CD14-positive monocyte (primary cell): ENCODE results near the gene HERC4. TPM values are rescaled to one million over a fixed set of nuclear protein-coding genes. Genes with fewer than 3 reads are reported as not detected.

Experiments used
- DNase-seq, 3 donors: peaks; one replicate each; pipeline ENCODE4 v3.0.0-alpha.2; 2011 to 2022
- H2AFZ ChIP-seq: 2 replicates; pipeline ENCODE4 v1.6.0; 2012; ENCODE audit warnings: mild to moderate bottlenecking, low read depth, low read length, inconsistent platforms; ENCODE audit not compliant: insufficient read depth, poor library complexity, severe bottlenecking
- H3K27ac ChIP-seq, 2 donors: 1 replicate in 1 of 2; 2 replicates in 1 of 2; pipeline ENCODE4 v1.5.1; 2012 to 2013; ENCODE audit warnings: low read length in 2 of 2, control low read depth in 1 of 2, inconsistent platforms in 1 of 2, low read depth in 1 of 2, mild to moderate bottlenecking in 1 of 2
- H3K27me3 ChIP-seq, 2 donors: one replicate each; pipeline versions ENCODE4 v1.6.0 to v1.6.1; 2011 to 2013; ENCODE audit warnings: low read length in 2 of 2; ENCODE audit not compliant: control insufficient read depth in 2 of 2, insufficient read depth in 2 of 2
- H3K36me3 ChIP-seq, 2 donors: replicated peaks in 1 of 2; 1 replicate in 1 of 2; 2 replicates in 1 of 2; pipeline versions ENCODE4 v1.5.1 to v1.6.1; 2012 to 2013; ENCODE audit warnings: low read length in 2 of 2, control low read depth in 1 of 2, inconsistent platforms in 1 of 2, mild to moderate bottlenecking in 1 of 2; ENCODE audit not compliant: insufficient read depth in 2 of 2, control insufficient read depth in 1 of 2
- H3K4me1 ChIP-seq, 2 donors: 1 replicate in 1 of 2; 2 replicates in 1 of 2; pipeline versions ENCODE4 v1.5.1 to v1.6.1; 2012 to 2013; ENCODE audit warnings: low read length in 2 of 2, control low read depth in 1 of 2, inconsistent platforms in 1 of 2, mild to moderate bottlenecking in 1 of 2, moderate library complexity in 1 of 2; ENCODE audit not compliant: insufficient read depth in 2 of 2, control insufficient read depth in 1 of 2
- H3K4me2 ChIP-seq: replicated peaks from 2 replicates; pipeline ENCODE3; 2012; ENCODE audit warnings: low read length, moderate library complexity, mild to moderate bottlenecking; ENCODE audit not compliant: poor library complexity, severe bottlenecking; ENCODE audit errors: extremely low read depth
- H3K4me3 ChIP-seq, 3 experiments: fragments of 200-600 bp in 1 of 3; sonication (generic) in 1 of 3; replicated peaks in 1 of 3; 1 replicate in 2 of 3; 2 replicates in 1 of 3; pipeline ENCODE4 v1.5.1; 2011 to 2013; ENCODE audit warnings: low read length in 3 of 3, mild to moderate bottlenecking in 3 of 3, control low read depth in 2 of 3, low read depth in 2 of 3, inconsistent platforms in 1 of 3, moderate library complexity in 1 of 3
- H3K79me2 ChIP-seq: 2 replicates; pipeline ENCODE4 v1.6.0; 2012; ENCODE audit warnings: mild to moderate bottlenecking, control low read depth, inconsistent platforms, low read length, moderate library complexity; ENCODE audit not compliant: insufficient read depth
- H3K9ac ChIP-seq: 2 replicates; pipeline ENCODE4 v1.6.0; 2017; ENCODE audit warnings: low read length, mild to moderate bottlenecking; ENCODE audit not compliant: insufficient read depth, poor library complexity, severe bottlenecking
- H3K9me3 ChIP-seq, 2 donors: replicated peaks in 1 of 2; 1 replicate in 1 of 2; 2 replicates in 1 of 2; pipeline versions ENCODE4 v1.5.1 to v1.6.1; 2012 to 2013; ENCODE audit warnings: low read length in 2 of 2, control low read depth in 1 of 2; ENCODE audit not compliant: control insufficient read depth in 1 of 2, insufficient read depth in 1 of 2
- H4K20me1 ChIP-seq: 2 replicates; pipeline ENCODE4 v1.6.0; 2012; ENCODE audit warnings: mild to moderate bottlenecking, low read length, control low read depth, moderate library complexity; ENCODE audit not compliant: insufficient read depth
- H3K27ac Mint-ChIP-seq, 7 donors: one replicate each; pipeline ENCODE4 v1.8.0; 2020; ENCODE audit warnings: mild to moderate bottlenecking in 7 of 7, mixed read lengths in 7 of 7, moderate library complexity in 6 of 7, inconsistent platforms in 2 of 7
- H3K27me3 Mint-ChIP-seq, 3 donors: one replicate each; pipeline ENCODE4 v1.8.0; 2021 to 2022; ENCODE audit warnings: low read depth in 3 of 3, mild to moderate bottlenecking in 3 of 3, mixed read lengths in 3 of 3, moderate library complexity in 3 of 3, inconsistent platforms in 1 of 3
- H3K36me3 Mint-ChIP-seq, 2 donors: one replicate each; pipeline ENCODE4 v1.8.0; 2020; ENCODE audit warnings: mixed read lengths in 2 of 2, inconsistent platforms in 1 of 2, mild to moderate bottlenecking in 1 of 2
- H3K4me1 Mint-ChIP-seq: one replicate; pipeline ENCODE4 v1.8.0; 2020; ENCODE audit warnings: mild to moderate bottlenecking, mixed read lengths
- H3K4me3 Mint-ChIP-seq, 2 donors: one replicate each; pipeline ENCODE4 v1.8.0; 2020; ENCODE audit warnings: mild to moderate bottlenecking in 2 of 2, mixed read lengths in 2 of 2, moderate library complexity in 1 of 2
- H3K9me3 Mint-ChIP-seq, 7 donors: one replicate each; pipeline ENCODE4 v1.8.0; 2020 to 2022; ENCODE audit warnings: mixed read lengths in 7 of 7, mild to moderate bottlenecking in 6 of 7, moderate library complexity in 6 of 7, inconsistent platforms in 2 of 7
- WGBS: methylation state at CpG from one replicate; pipeline ENCODE4 v1.1.5; 2013; ENCODE audit warnings: missing lambda C conversion rate; ENCODE audit not compliant: insufficient coverage; 5-methylcytosine and 5-hydroxymethylcytosine counted together
- intact Hi-C, 2 donors: fragments of 100-400 bp; cut with micrococcal nuclease; formaldehyde crosslinking; loops; one replicate each; pipeline versions ENCODE4 v1.15.0 to v1.15.1; 2023
- polyA plus RNA-seq, 3 donors: library from polyadenylated mRNA; depleted of rRNA in 1 of 3; unstranded in 2 of 3; stranded (reverse) in 1 of 3; fragments of 300-500 nt in 2 of 3; fragments of >200 nt in 1 of 3; fragmentation: Illumina TruSeq in 2 of 3; gene quantifications; 1 replicate in 2 of 3; 2 replicates in 1 of 3; pipeline ENCODE4 v1.2.3, GENCODE V29; 2012 to 2021
- TF ChIP-seq, protein P1 (sequence below): fragments of 200-600 bp; IDR thresholded peaks from one replicate; pipeline ENCODE4 v1.8.0; 2022; ENCODE audit warnings: antibody characterized with exemption, mild to moderate bottlenecking

The HERC4 gene
- polyA plus RNA-seq, 3 donors, result 10.7 to 17.5 (median 14.3) TPM

DNA sequence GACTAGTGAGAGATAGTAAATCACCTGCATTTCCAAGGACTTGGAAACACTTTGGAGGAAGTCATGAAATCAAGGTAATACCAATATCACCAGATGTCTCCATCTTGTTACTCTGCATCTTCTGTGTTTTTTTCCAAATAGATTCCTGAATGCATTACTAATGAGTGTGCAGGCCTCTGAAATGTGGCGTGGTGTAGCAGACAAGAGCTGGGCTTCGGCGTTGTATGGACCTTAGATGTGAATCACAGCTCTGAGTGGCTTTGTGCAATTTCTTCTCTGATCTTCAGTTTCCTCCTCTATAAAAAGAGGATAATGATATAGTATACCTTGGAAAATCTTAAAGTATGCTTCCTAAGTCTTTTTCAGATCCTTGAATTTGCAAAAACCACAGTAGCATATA, 24.7 kb upstream of the HERC4 start:
- Histone ChIP-seq H3K27ac (no peak overlapping the region), H3K4me1 (no peaks in the 10 kb centered on the region), H3K9ac (no peak overlapping the region), H3K36me3 (no peaks in the 10 kb centered on the region), H3K9me3 (no peaks in the 10 kb centered on the region), H3K4me2 (no peak overlapping the region), H2AFZ (no peak overlapping the region), H4K20me1 (no peaks in the 10 kb centered on the region), H3K27me3 (no peaks in the 10 kb centered on the region), H3K4me3 (no peak overlapping the region), H3K79me2 (no peaks in the 10 kb centered on the region)
- H3K27me3 Mint-ChIP-seq, result peaks cover 0 to 5% (median 3%) of the 10 kb centered on the region in 3 donors
- H3K4me1 Mint-ChIP-seq, result peaks cover 2% of the 10 kb centered on the region
- no peaks in the 10 kb centered on the region for H3K9me3 Mint-ChIP-seq
- 80% methylated on average over 1 of the region's 3 CpGs for WGBS
- intact Hi-C loops, result no loop called here
- no peak overlapping the region for H3K27ac Mint-ChIP-seq
- no peak overlapping the region for H3K4me3 Mint-ChIP-seq
- TF ChIP-seq, protein P1, sequence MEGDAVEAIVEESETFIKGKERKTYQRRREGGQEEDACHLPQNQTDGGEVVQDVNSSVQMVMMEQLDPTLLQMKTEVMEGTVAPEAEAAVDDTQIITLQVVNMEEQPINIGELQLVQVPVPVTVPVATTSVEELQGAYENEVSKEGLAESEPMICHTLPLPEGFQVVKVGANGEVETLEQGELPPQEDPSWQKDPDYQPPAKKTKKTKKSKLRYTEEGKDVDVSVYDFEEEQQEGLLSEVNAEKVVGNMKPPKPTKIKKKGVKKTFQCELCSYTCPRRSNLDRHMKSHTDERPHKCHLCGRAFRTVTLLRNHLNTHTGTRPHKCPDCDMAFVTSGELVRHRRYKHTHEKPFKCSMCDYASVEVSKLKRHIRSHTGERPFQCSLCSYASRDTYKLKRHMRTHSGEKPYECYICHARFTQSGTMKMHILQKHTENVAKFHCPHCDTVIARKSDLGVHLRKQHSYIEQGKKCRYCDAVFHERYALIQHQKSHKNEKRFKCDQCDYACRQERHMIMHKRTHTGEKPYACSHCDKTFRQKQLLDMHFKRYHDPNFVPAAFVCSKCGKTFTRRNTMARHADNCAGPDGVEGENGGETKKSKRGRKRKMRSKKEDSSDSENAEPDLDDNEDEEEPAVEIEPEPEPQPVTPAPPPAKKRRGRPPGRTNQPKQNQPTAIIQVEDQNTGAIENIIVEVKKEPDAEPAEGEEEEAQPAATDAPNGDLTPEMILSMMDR, result no peak
- H3K36me3 Mint-ChIP-seq, result no peaks in the 10 kb centered on the region
- no peak for DNase-seq

DNA sequence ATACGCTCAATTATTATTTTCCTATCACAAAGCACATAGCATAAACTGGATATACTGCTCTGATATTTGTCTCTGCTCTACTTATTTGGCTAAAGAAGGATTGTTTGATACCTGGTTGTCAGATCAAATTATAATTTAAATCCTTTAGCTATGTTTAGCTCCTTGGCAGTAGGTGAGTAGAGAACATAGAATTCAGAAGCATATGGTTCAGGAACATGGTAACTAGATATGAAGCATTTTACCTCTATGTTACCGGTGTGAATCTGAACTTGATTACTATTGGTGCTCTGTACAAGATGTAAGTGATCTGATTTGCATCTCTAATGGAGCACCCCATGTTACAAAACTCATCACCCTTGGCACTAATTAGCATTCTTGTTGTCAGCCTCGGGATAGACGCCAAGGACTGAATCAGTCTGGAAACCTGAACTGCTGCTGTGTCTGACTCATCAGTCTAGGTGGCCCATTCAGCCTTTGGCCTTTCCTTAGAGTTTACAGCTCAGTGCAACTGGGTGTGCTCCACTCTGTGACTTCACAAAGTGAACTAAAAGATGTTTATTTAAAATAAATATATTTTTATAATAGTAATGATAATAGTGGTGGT, 21.9 kb upstream of the HERC4 start:
- WGBS, result 66% methylated on average over 2 of the region's 4 CpGs
- H3K4me2 ChIP-seq, result no peak overlapping the region
- no peaks in the 10 kb centered on the region for H3K9me3 ChIP-seq
- Mint-ChIP-seq H3K36me3 (no peaks in the 10 kb centered on the region), H3K27ac (no peak overlapping the region), H3K9me3 (peaks cover 0 to 2% (median 0%) of the 10 kb centered on the region in 7 donors), H3K27me3 (peaks cover 0 to 3% (median 3%) of the 10 kb centered on the region in 3 donors), H3K4me3 (no peak overlapping the region), H3K4me1 (peaks cover 2% of the 10 kb centered on the region)
- H3K79me2 ChIP-seq, result no peaks in the 10 kb centered on the region
- H3K27ac ChIP-seq, result no peak overlapping the region
- no peak for DNase-seq
- TF ChIP-seq, protein P1, result no peak
- no peaks in the 10 kb centered on the region for H3K27me3 ChIP-seq
- no peaks in the 10 kb centered on the region for H3K36me3 ChIP-seq
- H3K4me1 ChIP-seq, result no peaks in the 10 kb centered on the region
- no peak overlapping the region for H3K4me3 ChIP-seq
- H4K20me1 ChIP-seq, result no peaks in the 10 kb centered on the region
- no peak overlapping the region for H2AFZ ChIP-seq
- intact Hi-C loops, result no loop called here
- no peak overlapping the region for H3K9ac ChIP-seq
